IMR-90 (cell line): ENCODE data around the gene PPP2R5A. TPM values are rescaled to one million over a fixed set of nuclear protein-coding genes. Genes with fewer than 3 reads are reported as not detected.

Experiments
- ATAC-seq: fragments of 200-7000 bp; cut with Tn5 transposase; 2 replicates; pipeline ENCODE4 v1.9.1; 2020; ENCODE audit warnings: low read depth, mild to moderate bottlenecking, moderate library complexity
- BruUV-seq: library from RNA; stranded (reverse); fragments of 400-500 nt; replicated peaks from 2 replicates; lab custom pipeline; 2021; lab: Mats Ljungman, UMichigan
- CTCF ChIA-PET: fragments of 300-600 bp; formaldehyde crosslinking; extraction: SDS; loops from one replicate; lab custom pipeline; 2021; ENCODE audit warnings: antibody characterized with exemption; lab: Yijun Ruan, JAX
- POLR2A ChIA-PET: fragments of 300-600 bp; sonication (Branson Sonifier 250); formaldehyde crosslinking; loops from one replicate; lab custom pipeline; 2022; ENCODE audit warnings: antibody characterized with exemption; ENCODE audit not compliant: unreplicated experiment; lab: Charles Lee
- DNase-seq: peaks from one replicate; pipeline ENCODE4 v3.0.0; 2013
- H2AFZ ChIP-seq: replicated peaks from 2 replicates; pipeline ENCODE3; 2013; ENCODE audit warnings: low read length, mild to moderate bottlenecking; ENCODE audit not compliant: poor library complexity
- H2AK5ac ChIP-seq: 2 replicates; pipeline ENCODE4 v1.6.1; 2013; ENCODE audit warnings: low read depth, low read length, inconsistent platforms
- H2AK9ac ChIP-seq: replicated peaks from 2 replicates; pipeline ENCODE3; 2013; ENCODE audit warnings: mild to moderate bottlenecking, low read depth, low read length, moderate library complexity; ENCODE audit not compliant: poor library complexity
- H2BK120ac ChIP-seq: 2 replicates; pipeline ENCODE4 v1.6.1; 2013; ENCODE audit warnings: low read depth, low read length, inconsistent platforms
- H2BK15ac ChIP-seq: 3 replicates; pipeline ENCODE4 v1.6.1; 2013; ENCODE audit warnings: low read depth, low read length, inconsistent platforms
- H2BK20ac ChIP-seq: 2 replicates; pipeline ENCODE4 v1.6.1; 2013; ENCODE audit warnings: low read depth, mild to moderate bottlenecking, inconsistent platforms, low read length, moderate library complexity
- H2BK5ac ChIP-seq: 2 replicates; pipeline ENCODE4 v1.6.1; 2013; ENCODE audit warnings: mild to moderate bottlenecking, low read depth, low read length, inconsistent platforms; ENCODE audit not compliant: poor library complexity, severe bottlenecking
- H3K14ac ChIP-seq: replicated peaks from 2 replicates; pipeline ENCODE4 v1.6.1; 2013; ENCODE audit warnings: low read depth, low read length, inconsistent platforms
- H3K18ac ChIP-seq: 2 replicates; pipeline ENCODE4 v1.6.1; 2013; ENCODE audit warnings: low read depth, low read length, control low read depth
- H3K23ac ChIP-seq: 2 replicates; pipeline ENCODE4 v1.6.1; 2013; ENCODE audit warnings: low read depth, low read length, inconsistent platforms
- H3K27ac ChIP-seq: 2 replicates; pipeline ENCODE4 v1.5.1; 2013; ENCODE audit warnings: mild to moderate bottlenecking, control low read depth, low read length; ENCODE audit not compliant: insufficient read depth
- H3K27me3 ChIP-seq: 2 replicates; pipeline ENCODE4 v1.6.1; 2013; ENCODE audit warnings: low read length; ENCODE audit not compliant: control insufficient read depth, insufficient read depth
- H3K36me3 ChIP-seq: 2 replicates; pipeline ENCODE4 v1.6.1; 2013; ENCODE audit warnings: low read length, mixed read lengths; ENCODE audit not compliant: control insufficient read depth, insufficient read depth
- H3K4ac ChIP-seq: 2 replicates; pipeline ENCODE4 v1.6.1; 2013; ENCODE audit warnings: low read depth, low read length, inconsistent platforms
- H3K4me1 ChIP-seq: 2 replicates; pipeline ENCODE4 v1.6.1; 2013; ENCODE audit warnings: low read length, mixed read lengths; ENCODE audit not compliant: control insufficient read depth, insufficient read depth
- H3K4me2 ChIP-seq: 2 replicates; pipeline ENCODE4 v1.6.1; 2013; ENCODE audit warnings: low read depth, mild to moderate bottlenecking, control low read depth, low read length, moderate library complexity
- H3K4me3 ChIP-seq: 2 replicates; pipeline ENCODE4 v1.5.1; 2013; ENCODE audit warnings: low read depth, mild to moderate bottlenecking, control low read depth, low read length, moderate library complexity; ENCODE audit not compliant: insufficient read depth
- H3K56ac ChIP-seq: 2 replicates; pipeline ENCODE4 v1.6.1; 2013; ENCODE audit warnings: low read length, inconsistent platforms; ENCODE audit not compliant: insufficient read depth; ENCODE audit errors: extremely low read depth
- H3K79me1 ChIP-seq, 2 experiments: 2 replicates each; pipeline ENCODE4 v1.6.1; 2013; ENCODE audit warnings: low read length in 2 of 2, inconsistent platforms in 1 of 2, low read depth in 1 of 2
- H3K9ac ChIP-seq: 2 replicates; pipeline ENCODE4 v1.6.1; 2013; ENCODE audit warnings: low read depth, low read length, control low read depth
- H3K9me1 ChIP-seq: 2 replicates; pipeline ENCODE4 v1.6.1; 2013; ENCODE audit warnings: low read length, inconsistent platforms; ENCODE audit not compliant: insufficient read depth
- H3K9me3 ChIP-seq: 2 replicates; pipeline ENCODE4 v1.6.1; 2013; ENCODE audit warnings: low read length; ENCODE audit not compliant: control insufficient read depth, insufficient read depth
- H4K20me1 ChIP-seq: 2 replicates; pipeline ENCODE4 v1.6.1; 2013; ENCODE audit warnings: low read length, inconsistent platforms; ENCODE audit not compliant: insufficient read depth
- H4K5ac ChIP-seq: 2 replicates; pipeline ENCODE4 v1.6.1; 2013; ENCODE audit warnings: mild to moderate bottlenecking, low read depth, low read length, control low read depth
- H4K8ac ChIP-seq, 2 experiments: 2 replicates each; pipeline ENCODE4 v1.6.1; 2013; ENCODE audit warnings: low read depth in 2 of 2, low read length in 2 of 2, control low read depth in 1 of 2, inconsistent platforms in 1 of 2
- H4K91ac ChIP-seq: 2 replicates; pipeline ENCODE4 v1.6.1; 2013; ENCODE audit warnings: low read depth, low read length, inconsistent platforms; ENCODE audit not compliant: insufficient read depth
- BHLHE40 ChIP-seq: fragments of 150-350 bp; IDR thresholded peaks from 2 replicates; pipeline ENCODE4 v1.6.1; 2016; ENCODE audit warnings: mild to moderate bottlenecking, low read depth, low read length
- CEBPB ChIP-seq: IDR thresholded peaks from 2 replicates; pipeline ENCODE4 v1.6.1; 2012; ENCODE audit warnings: low read depth, low read length, improper control_type of control experiment
- CHD1 ChIP-seq: IDR thresholded peaks from 2 replicates; pipeline ENCODE4 v1.6.1; 2012; ENCODE audit warnings: low read depth, low read length, improper control_type of control experiment
- ELK1 ChIP-seq: fragments of 150-350 bp; IDR thresholded peaks from 2 replicates; pipeline ENCODE4 v1.6.1; 2016; ENCODE audit warnings: low read depth, mild to moderate bottlenecking, low read length, moderate library complexity, borderline replicate concordance
- FOS ChIP-seq: fragments of 150-350 bp; IDR thresholded peaks from 2 replicates; pipeline ENCODE4 v1.6.1; 2016; ENCODE audit warnings: low read depth, low read length
- MAZ ChIP-seq: IDR thresholded peaks from 2 replicates; pipeline ENCODE4 v1.6.1; 2012; ENCODE audit warnings: low read depth, mild to moderate bottlenecking, low read length, improper control_type of control experiment, moderate library complexity, borderline replicate concordance
- MXI1 ChIP-seq: IDR thresholded peaks from 2 replicates; pipeline ENCODE4 v1.6.1; 2012; ENCODE audit warnings: low read depth, mild to moderate bottlenecking, low read length, moderate library complexity, borderline replicate concordance
- NFE2L2 ChIP-seq: fragments of 150-350 bp; IDR thresholded peaks from 2 replicates; pipeline ENCODE4 v1.6.1; 2016; ENCODE audit warnings: low read depth, mild to moderate bottlenecking, low read length
- POLR2A ChIP-seq: IDR thresholded peaks from 2 replicates; pipeline ENCODE4 v1.6.1; 2012; ENCODE audit warnings: mild to moderate bottlenecking, low read depth, low read length
- RAD21 ChIP-seq: IDR thresholded peaks from 2 replicates; pipeline ENCODE4 v1.6.1; 2012; ENCODE audit warnings: low read length, improper control_type of control experiment
- RFX5 ChIP-seq: IDR thresholded peaks from 2 replicates; pipeline ENCODE4 v1.8.0; 2012; ENCODE audit warnings: low read depth, mild to moderate bottlenecking, low read length, moderate library complexity
- USF2 ChIP-seq: fragments of 150-350 bp; IDR thresholded peaks from 2 replicates; pipeline ENCODE4 v1.6.1; 2017; ENCODE audit warnings: mild to moderate bottlenecking, antibody characterized with exemption, low read length, low read depth
- WGBS, 2 experiments: methylation state at CpG; one replicate each; pipeline versions ENCODE4 v1.1.5 to v1.1.7; 2013; ENCODE audit warnings: missing lambda C conversion rate in 2 of 2; ENCODE audit not compliant: insufficient read length in 1 of 2; ENCODE audit errors: extremely low coverage in 2 of 2; 5-methylcytosine and 5-hydroxymethylcytosine counted together
- dilution Hi-C: fragments of 300-500 bp; cut with HindIII; formaldehyde crosslinking; loops from one replicate; pipeline ENCODE4 v1.14.3; 2018; ENCODE audit warnings: low sequenced_read_pairs; ENCODE audit not compliant: unreplicated experiment
- in situ Hi-C: fragments of 300-500 bp; cut with MboI; formaldehyde crosslinking; loops from 3 replicates; pipeline ENCODE4 v1.14.3; 2019; ENCODE audit warnings: low sequenced_read_pairs, inconsistent platforms, mixed read lengths
- intact Hi-C: fragments of 100-400 bp; cut with micrococcal nuclease; formaldehyde crosslinking; loops from 2 replicates; pipeline ENCODE4 v1.10.0; 2022
- polyA plus RNA-seq, 3 experiments: library from polyadenylated mRNA; depleted of rRNA; stranded (reverse); fragments of >200 nt; gene quantifications; 2 replicates each; pipeline ENCODE4 v1.2.3, GENCODE V29; 2012; ENCODE audit warnings: low replicate concordance in 1 of 3
- total RNA-seq: library from RNA; depleted of rRNA; stranded (reverse); fragments of >200 nt; gene quantifications from 2 replicates; pipeline ENCODE4 v1.2.3, GENCODE V29; 2012

The PPP2R5A gene
- total and polyA plus RNA-seq, 2 of the 4 experiments (the other 2 are of a cell fraction), result 8.4 to 12.6 TPM

- H3K18ac ChIP-seq, result no peak overlapping the region
- no peak overlapping the region for H2BK20ac ChIP-seq
- no peak overlapping the region for H4K8ac ChIP-seq
- H3K79me1 ChIP-seq, result peaks cover 18 to 33% of the 10 kb centered on the region in 2 experiments
- no peak overlapping the region for H3K4me2 ChIP-seq
- DNase-seq, result no peak
- H4K91ac ChIP-seq, result no peak overlapping the region
- in situ Hi-C loops (loop anchor here (10.0 kb wide), 1 partner anchor 157 kb away; no protein-coding TSS in a partner anchor), intact Hi-C loops (no loop called here), dilution Hi-C loops (no loop called here)
- H4K5ac ChIP-seq, result no peak overlapping the region
- H3K27me3 ChIP-seq, result no peaks in the 10 kb centered on the region
- ChIA-PET CTCF (no interaction called here), POLR2A (no interaction called here)
- BruUV-seq, result no TSS peak
- no peak overlapping the region for H2BK15ac ChIP-seq
- H3K9ac ChIP-seq, result no peak overlapping the region
- peaks cover 43% of the 10 kb centered on the region for H4K20me1 ChIP-seq
- 80% methylated on average over 1 of the region's 6 CpGs; no CpG with 5 or more reads in 1 of the 2 experiments for WGBS, 2 experiments
- no peaks in the 10 kb centered on the region for H3K4me1 ChIP-seq
- ATAC-seq, result no peak
- H3K36me3 ChIP-seq, result no peaks in the 10 kb centered on the region
- no peak overlapping the region for H3K4ac ChIP-seq
- no peak overlapping the region for H2AFZ ChIP-seq
- H2BK5ac ChIP-seq, result no peak overlapping the region
- H3K14ac ChIP-seq, result no peak overlapping the region
- no peak overlapping the region for H3K27ac ChIP-seq
- no peak overlapping the region for H2BK120ac ChIP-seq
- H2AK9ac ChIP-seq, result no peak overlapping the region
- TF ChIP-seq RFX5 (no peak), CHD1 (no peak), BHLHE40 (no peak), NFE2L2 (no peak), POLR2A (no peak), FOS (no peak), RAD21 (no peak), MAZ (no peak), USF2 (no peak), ELK1 (no peak), CEBPB (no peak), MXI1 (no peak)
- no peak overlapping the region for H3K23ac ChIP-seq
- no peak overlapping the region for H3K4me3 ChIP-seq
- H3K56ac ChIP-seq, result no peak overlapping the region
- no peak overlapping the region for H2AK5ac ChIP-seq
- H3K9me1 ChIP-seq, result no peaks in the 10 kb centered on the region
- H3K9me3 ChIP-seq, result no peaks in the 10 kb centered on the region
Measured at GRCh38 chr1:212297338-212297737, 12.1 kb downstream of the PPP2R5A start.
